Measurements from ENCODE around the gene DRG1.

DRG1 gene

GRCh38 chr22:31399211-31400022 is at the start of gene DRG1:
TSS of gene DRG1 (plus strand) at chr22:31399604. CDS start at chr22:31399684, 80 bp downstream.
- TF ChIP-seq CTCF (IDR thresholded peaks at IDR 0.05; ENCODE audit: low read depth, low read length, missing control alignments): no peak

GRCh38 chr22:31349960-31350359 is 49.4 kb upstream of the DRG1 start:
- no peak for TF ChIP-seq CTCF (IDR thresholded peaks at IDR 0.05; ENCODE audit: low read depth, low read length, missing control alignments)
- no peak for DNase-seq (ENCODE audit: low read depth)
- no peak overlapping the region for H3K4me3 ChIP-seq (ENCODE audit: low read depth, low read length)

More at GRCh38 chr22:31399211-31400022, at the start of gene DRG1:
- peak; percentile 84 for DNase-seq (ENCODE audit: low read depth)
- H3K4me3 ChIP-seq (ENCODE audit: low read depth, low read length): peak within 1 kb of the TSS; percentile 81

- no peak for TF ChIP-seq CTCF (IDR thresholded peaks at IDR 0.05; ENCODE audit: low read depth, low read length, missing control alignments)
- no peak for DNase-seq (ENCODE audit: low read depth)
- no peak overlapping the region for H3K4me3 ChIP-seq (ENCODE audit: low read depth, low read length)
These were observed 49.0 kb upstream of the DRG1 start for GRCh38 chr22:31350410-31350863.

- TF ChIP-seq CTCF (IDR thresholded peaks at IDR 0.05; ENCODE audit: low read depth, low read length, missing control alignments): no peak
- no peak for DNase-seq (ENCODE audit: low read depth)
- no peak overlapping the region for H3K4me3 ChIP-seq (ENCODE audit: low read depth, low read length)
These were observed 44.9 kb upstream of the DRG1 start for GRCh38 chr22:31354515-31354914.

- H3K4me3 ChIP-seq (ENCODE audit: low read depth, low read length): no peak overlapping the region
- no peak for DNase-seq (ENCODE audit: low read depth)
- no peak for TF ChIP-seq CTCF (IDR thresholded peaks at IDR 0.05; ENCODE audit: low read depth, low read length, missing control alignments)
These were observed 39.4 kb upstream of the DRG1 start for GRCh38 chr22:31360029-31360428.

- no peak overlapping the region for H3K4me3 ChIP-seq (ENCODE audit: low read depth, low read length)
- no peak for TF ChIP-seq CTCF (IDR thresholded peaks at IDR 0.05; ENCODE audit: low read depth, low read length, missing control alignments)
- DNase-seq (ENCODE audit: low read depth): no peak
These were observed 37.7 kb upstream of the DRG1 start for GRCh38 chr22:31361743-31362142.
